NCI-H69 (cell line): ENCODE results near the gene DYSF.
"Not testable (repeated sequence)": the region's sequence is repeated elsewhere in the genome, so short reads cannot be mapped to it uniquely, and the experiment has no call there.

Experiments used
- DNase-seq: peaks from one replicate; lab custom pipeline; 2025; lab: John Stamatoyannopoulos, UW

Gene DYSF

DNA sequence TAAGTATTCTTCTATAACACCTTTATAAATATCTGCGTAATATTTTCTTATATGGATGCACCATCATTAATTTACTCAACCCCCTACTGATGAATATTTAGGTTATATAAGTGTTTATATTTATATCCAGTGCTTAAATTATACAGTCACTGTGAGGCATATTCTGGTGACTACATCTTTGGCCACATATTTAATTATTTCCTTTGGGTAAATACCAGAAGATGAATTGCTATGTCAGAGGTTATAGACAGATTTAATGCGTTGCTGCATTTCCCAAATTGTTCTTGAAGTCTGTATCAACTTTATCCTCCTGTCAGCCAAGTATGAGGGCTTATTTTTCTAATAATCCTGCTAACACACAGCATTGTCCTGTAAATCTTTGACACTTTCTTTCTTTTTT is 18.7 kb downstream of the DYSF start:
- no peak for DNase-seq

DNA sequence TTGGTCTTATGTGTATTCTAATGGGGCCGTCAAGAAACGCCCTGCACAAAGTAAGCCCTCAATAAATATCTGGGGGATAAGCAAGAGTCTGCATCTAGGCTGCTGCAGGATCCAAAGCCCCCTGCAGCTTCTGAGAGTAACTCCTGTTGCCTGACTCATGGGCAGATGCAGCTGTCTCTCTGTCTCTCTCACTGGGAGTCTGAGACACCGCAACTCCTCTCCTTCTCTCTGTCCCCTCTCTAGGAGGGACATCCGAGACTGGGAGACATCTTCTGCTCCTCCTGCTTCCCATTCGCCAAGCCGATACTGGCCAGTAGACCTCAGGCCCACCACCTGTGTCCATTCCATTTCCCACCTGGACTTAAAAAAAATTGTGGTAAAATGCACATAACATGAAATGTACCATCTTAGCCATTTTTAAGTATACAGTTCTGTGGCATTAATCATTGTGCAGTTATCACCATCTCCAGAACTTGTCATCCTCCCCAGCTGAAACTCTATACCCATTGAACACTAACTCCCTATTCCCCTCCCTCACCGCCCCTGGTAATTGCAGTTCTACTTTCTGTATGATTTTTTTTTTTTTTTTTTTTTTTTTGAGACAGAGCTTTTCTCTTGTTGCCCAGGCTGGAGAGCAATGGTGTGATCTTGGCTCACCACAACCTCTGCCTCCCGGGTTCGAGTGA is 20.1 kb downstream of the DYSF start:
- no peak for DNase-seq

DNA sequence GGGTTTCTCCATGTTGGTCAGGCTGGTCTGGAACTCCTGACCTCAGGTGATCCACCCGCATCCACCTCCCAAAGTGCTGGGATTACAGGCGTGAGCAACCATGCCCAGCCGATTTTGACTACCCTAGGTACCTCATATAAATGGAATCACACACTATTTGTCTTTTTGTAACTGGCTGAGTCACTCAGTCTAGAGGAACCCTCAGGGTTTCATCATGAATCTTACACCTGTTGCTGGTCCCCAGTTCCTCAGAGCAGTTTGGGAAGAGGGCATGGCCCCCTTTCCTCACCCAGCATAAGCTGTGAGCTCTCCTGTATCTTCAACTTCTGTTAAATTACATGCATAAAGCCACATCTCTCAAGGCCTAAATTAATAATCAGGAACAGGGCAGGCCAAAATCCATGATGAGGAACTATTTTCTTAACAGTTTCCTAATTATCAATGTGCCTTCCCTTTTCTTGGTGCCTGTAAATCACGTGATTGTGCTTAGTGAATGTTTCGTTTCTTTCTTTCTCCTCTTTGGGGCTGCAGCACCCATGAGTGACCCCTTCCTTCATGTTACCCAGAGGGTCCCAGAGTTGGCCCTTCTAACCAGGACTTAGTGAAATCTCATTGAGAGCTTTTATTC is 20.9 kb downstream of the DYSF start:
- no peak for DNase-seq

DNA sequence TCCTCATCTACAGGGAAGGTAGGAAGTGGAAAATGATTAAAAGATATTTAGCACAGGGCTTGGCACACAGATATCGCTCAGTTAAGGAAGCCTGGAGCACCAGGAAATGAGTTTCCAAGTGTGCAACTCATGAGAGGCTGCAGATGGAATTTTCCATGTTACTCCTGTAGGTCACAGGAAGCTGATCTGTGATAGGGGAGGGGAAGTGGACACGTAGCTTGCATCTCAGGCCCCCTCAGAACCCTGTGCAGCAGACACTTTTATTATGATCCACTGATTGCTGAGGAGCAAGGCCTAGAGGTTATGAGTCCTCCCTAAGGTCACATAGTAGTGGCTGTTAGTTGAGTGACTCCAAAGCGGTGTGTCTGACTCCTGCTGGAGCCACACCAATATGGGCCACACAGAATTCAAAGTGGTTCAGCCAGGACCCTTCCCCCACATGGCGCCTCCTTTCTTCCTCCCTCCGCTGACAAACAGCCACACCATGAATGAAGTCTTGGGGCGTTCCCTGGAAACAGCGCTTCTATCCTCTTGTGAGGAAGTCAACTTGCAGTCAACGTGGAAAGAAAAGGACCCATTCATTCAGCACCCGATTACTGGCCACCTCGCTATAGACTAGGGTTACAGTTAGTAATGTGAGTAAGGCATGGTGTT is 21.5 kb downstream of the DYSF start:
- DNase-seq = no peak

DNA sequence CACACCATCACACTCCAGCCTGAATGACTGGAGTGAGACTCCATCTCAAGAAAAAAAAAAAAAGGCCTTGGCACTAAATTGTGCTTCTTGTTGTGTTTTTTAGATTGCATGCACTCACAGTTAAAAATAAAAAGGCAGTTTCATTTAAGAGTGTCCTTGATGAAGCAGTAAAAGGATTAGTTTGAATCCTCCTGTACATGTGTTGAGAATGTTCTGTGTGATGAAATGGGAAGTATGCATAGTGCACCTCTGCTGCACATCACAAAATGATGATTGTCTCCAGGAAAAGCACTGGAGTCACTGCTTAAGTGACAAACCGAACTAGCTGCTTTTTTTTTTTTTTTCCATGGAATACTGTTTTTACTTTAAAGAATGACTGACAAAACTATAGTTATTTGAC is 23.1 kb downstream of the DYSF start:
- no peak for DNase-seq

DNA sequence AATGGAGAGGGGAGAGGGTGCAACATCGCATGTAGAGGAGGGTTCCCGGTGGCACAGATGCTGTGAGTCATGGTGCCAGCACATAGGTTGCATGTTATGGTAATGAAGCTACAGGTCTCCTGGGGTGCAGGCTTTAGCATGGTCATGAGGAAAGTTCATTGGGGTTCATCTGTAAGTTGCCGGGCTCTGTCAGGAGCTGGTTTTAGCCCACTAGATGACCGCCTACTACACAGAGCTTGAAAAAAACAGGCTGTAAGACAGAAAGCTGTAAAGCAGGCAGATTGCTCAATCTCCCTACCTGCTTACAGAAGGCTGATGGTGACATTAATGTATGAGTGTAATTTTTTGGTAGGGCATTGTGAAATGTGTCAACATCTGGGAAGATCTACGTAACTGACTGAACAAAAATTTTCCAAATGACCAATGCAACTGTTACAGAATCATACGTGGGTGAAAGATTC is 23.9 kb downstream of the DYSF start:
- no peak for DNase-seq

DNA sequence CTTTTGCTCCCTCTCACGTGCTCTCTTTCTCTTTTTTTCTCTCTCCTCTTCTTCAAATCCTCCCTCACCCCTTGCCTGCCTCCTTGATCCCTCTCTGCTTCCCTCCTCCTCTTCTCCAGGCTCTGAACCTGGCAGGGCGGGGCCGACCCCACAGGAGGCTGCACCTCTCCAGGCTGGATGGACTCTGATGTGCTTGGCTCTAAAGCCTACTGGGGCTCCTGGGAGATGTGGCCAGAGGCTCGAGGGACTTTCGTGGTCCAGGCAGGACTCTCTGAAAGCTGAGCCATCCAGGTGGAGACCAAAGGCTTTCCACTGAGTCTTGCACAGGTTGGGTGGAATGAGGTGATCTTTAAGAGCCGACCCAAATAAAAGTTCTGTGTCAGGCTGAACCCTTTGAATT is 25.4 kb downstream of the DYSF start:
- DNase-seq = no peak

DNA sequence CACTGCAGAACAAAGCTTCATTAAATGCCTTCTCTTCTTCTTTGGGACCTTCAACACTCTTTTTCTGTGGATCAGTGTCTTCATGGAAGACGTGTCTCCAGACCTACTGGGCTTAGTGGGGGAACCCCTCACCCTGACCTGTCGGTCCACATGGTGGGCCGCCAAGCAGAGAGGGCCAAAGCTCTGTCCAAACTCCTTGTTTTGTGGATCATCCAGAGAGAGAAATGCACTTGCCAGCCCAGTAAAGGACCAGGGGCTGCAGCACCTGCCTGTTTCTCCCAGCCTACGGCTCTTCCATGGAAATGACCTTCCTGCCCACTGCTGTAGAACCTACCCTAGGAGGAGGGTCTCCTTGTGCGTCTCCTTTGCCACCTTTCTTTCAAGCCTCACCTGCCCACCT is 25.9 kb downstream of the DYSF start:
- DNase-seq = no peak

DNA sequence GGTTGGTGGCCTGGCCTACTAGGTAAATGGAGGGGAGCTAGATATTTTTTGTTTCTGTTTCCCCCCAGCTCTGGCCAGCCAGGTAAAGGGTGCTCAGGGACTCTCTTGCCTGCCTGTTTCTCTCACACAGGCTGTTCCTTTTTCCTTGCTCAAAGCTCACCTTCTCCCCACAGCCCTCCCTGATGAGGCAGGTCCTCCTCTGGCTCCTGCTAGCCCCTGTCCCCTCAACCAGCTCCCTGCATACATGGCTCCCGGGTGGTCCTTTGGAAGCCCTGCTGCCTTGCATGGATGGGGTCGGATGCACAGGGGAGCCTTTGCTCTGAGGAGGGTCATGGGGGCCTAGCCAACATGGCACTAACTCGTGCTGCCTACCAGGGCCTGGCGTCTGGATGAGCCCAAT is 27.8 kb downstream of the DYSF start:
- DNase-seq = no peak

DNA sequence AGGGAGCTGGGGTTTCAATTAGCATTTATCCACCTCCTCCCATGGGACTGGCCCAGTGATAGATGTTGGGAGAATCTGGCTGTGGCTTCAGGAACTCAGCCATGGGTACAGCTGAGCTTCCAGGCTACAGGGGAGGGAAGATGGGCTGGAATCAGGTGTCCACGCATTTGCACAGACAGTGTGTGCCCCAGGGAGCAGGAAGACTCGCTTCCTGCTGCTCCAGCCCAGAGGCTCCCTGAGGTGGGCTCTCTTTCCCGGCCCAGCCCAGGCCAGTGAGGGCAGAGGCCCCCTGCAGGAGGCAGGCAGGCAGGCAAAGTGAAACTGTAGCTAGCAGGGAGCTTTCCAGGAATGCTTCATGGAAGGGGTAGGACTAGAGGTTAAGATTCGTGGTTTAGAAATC is 28.7 kb downstream of the DYSF start:
- DNase-seq = no peak

DNA sequence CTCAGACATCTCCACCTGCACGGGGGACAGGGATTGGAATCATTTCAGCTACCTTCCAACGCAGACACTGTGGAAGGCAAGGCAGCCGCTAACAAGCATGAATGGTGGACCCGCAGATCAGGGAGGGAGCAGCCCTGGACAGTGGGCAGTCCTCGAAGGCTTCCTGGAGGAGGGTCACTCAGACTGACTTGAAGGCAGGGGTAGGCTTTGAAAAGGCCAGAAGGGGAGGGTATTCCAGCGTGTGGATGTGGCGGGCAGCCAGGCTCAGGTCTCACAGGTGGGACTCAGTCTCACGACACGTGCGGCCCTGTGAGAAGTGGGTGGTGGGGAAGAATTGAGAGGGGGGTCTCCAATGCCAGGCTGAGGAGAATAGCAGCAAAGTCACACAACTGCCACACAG is 29.9 kb downstream of the DYSF start:
- DNase-seq = no peak

DNA sequence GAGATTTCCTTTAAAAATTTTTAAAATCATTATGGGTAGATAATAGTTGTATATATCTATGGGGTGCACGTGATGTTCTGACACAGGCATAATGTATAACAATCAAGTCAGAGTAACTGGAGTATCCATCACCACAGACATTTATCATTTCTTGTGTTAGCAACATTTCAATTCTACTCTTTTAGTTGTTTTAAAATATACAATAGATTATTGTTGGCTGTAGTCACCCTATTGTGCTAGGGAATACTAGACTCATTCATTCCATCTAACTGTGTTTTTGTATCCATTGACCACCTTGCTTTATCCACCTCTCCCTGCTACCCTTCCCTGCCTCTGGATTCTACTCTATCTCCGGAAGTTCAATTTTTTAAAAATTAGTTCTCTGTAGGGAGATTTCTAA is 31.0 kb downstream of the DYSF start:
- DNase-seq = no peak

DNA sequence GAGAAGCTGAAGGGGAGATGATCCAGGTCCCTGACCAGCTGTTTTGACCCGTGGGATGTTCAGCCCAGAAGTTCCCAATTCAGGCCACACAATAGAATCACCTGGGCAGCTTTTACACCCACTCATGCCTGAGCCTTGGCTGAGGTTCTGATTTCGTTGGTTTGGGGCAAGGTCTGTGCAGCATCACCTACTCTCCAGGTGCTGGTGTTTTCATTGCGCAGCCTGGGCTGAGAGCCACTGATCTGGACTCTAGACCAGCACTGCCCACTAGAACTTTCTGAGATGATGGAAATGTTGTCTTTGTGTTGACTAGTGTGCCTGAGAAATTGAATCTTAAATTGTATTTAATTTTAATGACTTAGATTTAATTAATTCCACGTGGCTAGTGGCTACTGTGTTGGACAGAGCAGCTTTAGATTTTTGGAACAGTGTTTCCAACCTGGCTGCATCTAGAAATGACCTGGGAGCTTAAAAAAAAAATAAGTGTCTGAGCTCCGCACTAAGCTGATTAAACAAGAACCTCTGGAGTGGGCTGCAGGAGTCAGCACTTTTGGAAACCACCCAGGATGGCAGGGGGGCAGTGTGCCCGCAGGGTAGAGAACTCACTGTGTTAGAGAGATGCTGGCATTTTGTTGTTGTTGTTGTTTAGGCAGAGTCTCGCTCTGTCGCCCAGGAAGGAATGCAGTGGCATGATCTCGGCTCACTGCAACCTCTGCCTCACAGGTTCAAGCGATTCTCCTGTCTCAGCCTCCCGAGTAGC is 33.7 kb downstream of the DYSF start:
- no peak for DNase-seq

DNA sequence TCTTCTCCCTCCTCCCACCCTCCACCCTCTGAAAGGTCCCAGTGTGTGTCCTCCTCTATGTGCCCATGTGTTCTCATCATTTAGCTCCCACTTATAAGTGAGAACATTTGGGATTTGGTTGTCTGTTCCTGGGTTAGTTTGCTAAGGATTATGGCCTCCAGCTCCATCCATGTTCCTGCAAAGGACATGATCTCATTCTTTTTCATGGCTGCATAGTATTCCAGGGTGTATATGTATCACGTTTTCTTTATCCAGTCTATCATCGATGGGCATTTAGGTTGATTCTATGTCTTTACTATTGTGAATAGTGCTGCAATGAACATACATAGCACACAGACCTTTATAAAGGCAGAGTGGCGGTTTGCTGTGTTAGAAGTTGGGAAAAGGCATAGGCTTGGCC is 38.2 kb downstream of the DYSF start:
- not testable (repeated sequence) for DNase-seq

DNA sequence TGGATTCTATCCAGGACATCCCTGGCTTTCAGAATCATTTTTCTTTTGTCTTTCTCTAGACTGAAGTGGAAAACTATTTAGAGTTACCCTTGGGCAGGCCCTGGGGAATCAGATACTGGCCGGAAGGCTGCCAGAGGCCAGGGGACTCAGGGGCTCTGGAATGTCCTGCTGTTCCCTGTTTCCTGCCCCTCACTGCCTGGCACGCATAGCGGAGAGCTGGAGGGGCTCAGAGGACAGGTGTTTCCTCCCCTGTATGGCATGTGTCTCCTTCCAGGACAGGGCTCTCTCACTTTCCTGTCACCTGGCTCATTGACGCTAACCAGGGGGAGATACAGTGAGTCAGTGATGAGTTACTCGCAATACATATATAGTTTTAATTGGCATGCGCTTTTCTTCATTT is 38.8 kb downstream of the DYSF start:
- DNase-seq = peak; percentile 4

DNA sequence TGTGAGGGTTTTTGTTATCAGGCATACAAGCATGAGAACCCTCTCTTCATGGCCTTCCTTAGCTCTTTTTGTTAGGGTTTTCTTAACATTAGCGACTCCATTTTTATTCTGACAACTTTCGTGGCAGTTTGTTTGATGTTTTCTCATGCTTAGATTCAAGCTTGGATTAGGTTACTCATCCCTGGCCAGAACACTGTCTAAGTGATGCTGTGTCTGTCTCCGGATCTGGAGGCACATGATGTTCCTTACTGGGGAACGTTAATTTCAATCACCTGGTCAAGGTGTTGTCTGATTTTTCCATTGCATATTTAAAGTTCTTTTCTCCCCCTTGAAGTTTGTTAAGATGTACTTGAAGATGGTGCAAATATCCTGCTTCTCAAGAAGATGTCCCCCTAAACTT is 40.7 kb downstream of the DYSF start:
- DNase-seq = no peak

DNA sequence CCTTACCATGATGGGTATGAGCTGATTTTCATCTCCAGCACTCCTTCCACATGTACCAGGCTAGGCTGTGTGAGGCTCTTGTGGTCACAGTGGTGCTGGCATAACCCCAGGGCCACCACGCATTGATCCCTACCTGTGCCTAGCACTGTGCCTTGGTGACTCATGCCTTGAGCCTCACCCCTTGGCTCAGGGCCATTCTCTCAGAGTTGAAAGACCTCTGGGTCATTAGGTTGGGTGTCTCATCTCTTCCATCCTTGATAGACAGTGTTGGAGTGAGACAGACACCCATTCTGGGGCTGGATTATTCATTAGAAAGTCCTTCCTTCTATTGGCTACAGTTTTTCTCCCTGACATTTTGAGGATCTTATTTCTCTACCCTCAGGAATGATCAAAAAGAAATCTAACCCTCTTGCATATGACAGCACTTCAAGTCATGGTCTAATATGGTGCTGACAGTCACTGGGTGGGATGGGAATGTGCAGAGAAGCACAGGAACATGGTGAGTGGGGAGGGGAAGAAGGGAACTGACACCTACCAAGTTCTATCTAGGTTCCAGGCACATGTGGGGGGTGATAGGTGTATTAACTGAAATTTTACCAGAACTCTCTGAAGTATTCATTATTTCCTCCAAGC is 41.3 kb downstream of the DYSF start:
- no peak for DNase-seq

DNA sequence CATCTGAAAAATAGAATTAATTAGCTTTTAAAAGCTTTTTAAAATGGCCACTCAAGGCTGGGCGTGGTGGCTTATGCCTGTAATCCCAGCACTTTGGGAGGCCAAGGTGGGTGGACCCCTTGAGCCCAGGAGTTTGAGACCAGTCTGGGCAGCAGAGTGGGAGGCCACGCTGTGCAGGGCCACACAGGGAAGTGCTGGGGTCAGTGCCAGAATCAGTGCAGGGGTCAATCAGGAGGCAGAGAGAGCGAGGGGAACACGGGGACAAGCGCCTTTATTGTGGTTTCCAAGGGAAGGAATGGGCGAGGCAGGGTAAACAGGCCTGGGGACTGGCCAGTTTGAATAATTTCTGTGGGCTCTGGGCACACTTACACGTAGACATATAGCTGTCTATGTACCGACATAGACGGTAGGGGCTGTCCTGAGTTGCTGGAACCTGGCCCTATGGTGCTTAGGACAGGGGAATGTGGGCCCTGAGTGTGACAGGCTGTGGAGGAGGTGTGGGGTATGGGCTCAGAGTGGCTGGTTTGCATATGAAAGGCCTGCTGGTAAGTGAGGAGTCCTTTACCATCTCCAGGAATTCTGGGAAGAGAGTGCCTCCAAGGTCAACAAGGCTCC is 42.9 kb downstream of the DYSF start:
- DNase-seq = no peak

DNA sequence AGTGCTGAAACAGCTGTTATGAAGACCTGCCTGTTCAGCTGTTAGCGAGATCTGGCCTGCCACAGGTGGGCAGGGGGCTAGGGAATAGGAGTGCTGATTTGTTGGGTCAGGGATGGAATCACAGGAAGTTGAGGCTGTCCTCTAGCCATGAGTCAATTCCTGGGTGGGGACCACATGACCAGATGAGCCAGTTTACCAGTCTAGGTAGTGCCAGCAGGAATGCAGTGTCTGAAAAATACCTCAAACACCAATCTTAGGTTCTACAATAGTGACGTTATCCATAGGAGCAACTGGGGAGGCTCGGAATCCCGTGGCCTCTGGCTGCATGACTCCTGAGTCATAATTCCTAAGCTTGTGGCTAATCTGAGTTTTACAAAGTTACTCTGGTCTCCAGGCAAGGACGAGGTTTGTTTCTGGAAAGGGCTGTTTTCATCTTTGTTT is 44.9 kb downstream of the DYSF start:
- no peak for DNase-seq

DNA sequence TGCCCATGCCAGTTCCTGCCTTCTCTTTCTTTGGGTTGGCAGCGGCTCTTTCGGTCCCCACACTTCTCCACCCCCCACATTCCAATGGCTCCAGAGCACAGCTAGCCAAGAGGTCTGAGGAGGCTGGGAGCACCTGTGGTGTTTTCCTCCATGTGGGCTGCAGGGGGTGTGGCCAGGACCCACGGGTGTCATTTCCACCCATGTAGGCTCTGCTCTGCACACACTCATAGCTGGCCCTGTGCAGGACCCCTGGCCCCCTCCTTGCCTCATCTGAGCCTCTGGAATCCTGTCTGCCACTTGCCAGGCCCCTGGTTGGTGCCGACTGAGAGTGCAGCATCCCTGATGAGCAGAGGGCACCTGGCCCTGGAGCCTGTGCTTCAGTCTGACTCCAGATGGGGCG is 46.3 kb downstream of the DYSF start:
- DNase-seq = no peak

DNA sequence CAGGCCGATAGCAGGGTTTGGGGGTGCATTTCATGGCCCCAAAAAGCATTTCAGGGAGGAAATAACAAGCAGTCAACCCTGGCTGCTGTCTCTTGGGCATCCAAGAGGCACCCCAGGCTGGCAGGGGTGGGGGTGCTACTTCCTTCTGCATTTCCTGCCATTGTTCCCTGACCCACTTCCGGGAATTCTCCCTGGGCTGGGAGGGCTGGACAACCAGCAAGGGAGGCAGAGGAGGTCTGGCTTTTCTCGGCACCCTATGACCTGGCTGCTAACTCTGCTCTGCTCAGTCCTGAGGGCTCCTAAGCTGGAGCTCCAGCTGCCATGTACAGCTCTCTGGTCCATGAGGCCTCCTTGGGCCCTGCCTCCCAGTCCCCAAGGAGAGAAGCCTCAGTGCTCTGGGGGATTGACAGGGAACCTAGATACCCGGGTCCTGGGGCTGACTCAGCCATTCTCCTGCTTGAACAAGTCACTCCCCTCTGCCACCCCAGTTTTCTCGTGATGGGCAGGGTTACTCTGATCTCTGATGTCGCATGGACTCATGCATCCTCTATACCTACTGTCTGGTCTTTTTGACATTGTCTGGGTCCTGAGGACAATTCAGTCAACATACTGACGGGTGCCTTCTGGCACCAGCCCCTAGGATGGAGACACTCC is 47.2 kb downstream of the DYSF start:
- DNase-seq = no peak
